Prostate gland (tissue), 2 donors: ENCODE measurements around the gene EXOC3L1. TPM values are rescaled to one million over a fixed set of nuclear protein-coding genes. Genes with fewer than 3 reads are reported as not detected.

Experiments used
- DNase-seq: peaks from one replicate; pipeline ENCODE4 v3.0.0-alpha.2; 2019; ENCODE audit warnings: low spot score
- H3K27ac ChIP-seq, 2 donors: fragments of 200-600 bp; sonication (generic); 2 replicates each; pipeline ENCODE4 v1.5.1; 2017 to 2019
- H3K27me3 ChIP-seq: fragments of 200-600 bp; sonication (generic); replicated peaks from 2 replicates; pipeline ENCODE4 v1.5.1; 2019; ENCODE audit not compliant: insufficient read depth
- H3K36me3 ChIP-seq, 2 donors: fragments of 200-600 bp; sonication (generic); 1 replicate in 1 of 2; 2 replicates in 1 of 2; pipeline versions ENCODE4 v1.5.1 to v1.8.1; 2017 to 2019
- H3K4me1 ChIP-seq: fragments of 200-600 bp; sonication (generic); replicated peaks from 2 replicates; pipeline ENCODE4 v1.5.1; 2019
- H3K4me3 ChIP-seq, 2 donors: fragments of 200-600 bp; sonication (generic); 2 replicates each; pipeline ENCODE4 v1.5.1; 2017 to 2019
- H3K9me3 ChIP-seq: fragments of 200-600 bp; sonication (generic); 2 replicates; pipeline ENCODE4 v1.5.1; 2017
- CTCF ChIP-seq, 4 experiments: fragments of 200-600 bp in 2 of 4; fragments of 450-650 bp in 2 of 4; sonication (generic) in 2 of 4; IDR thresholded peaks; 1 replicate in 3 of 4; 2 replicates in 1 of 4; pipeline ENCODE4 v1.5.1; 2016 to 2019; ENCODE audit warnings: antibody characterized with exemption in 4 of 4, mild to moderate bottlenecking in 2 of 4, moderate library complexity in 2 of 4
- POLR2A ChIP-seq: fragments of 450-650 bp; IDR thresholded peaks from one replicate; pipeline ENCODE4 v1.6.1; 2016; ENCODE audit warnings: antibody characterized with exemption, mild to moderate bottlenecking
- POLR2AphosphoS5 ChIP-seq: sonication (generic); formaldehyde crosslinking; IDR thresholded peaks from one replicate; pipeline ENCODE4 v1.6.1; 2017; ENCODE audit warnings: antibody characterized with exemption
- WGBS: methylation state at CpG from one replicate; pipeline ENCODE4 v1.1.5; 2018; 5-methylcytosine and 5-hydroxymethylcytosine counted together
- intact Hi-C: fragments of 100-400 bp; cut with DNase I; formaldehyde crosslinking; loops from one replicate; pipeline ENCODE4 v1.14.2; 2022
- total RNA-seq, 2 donors: library from RNA; depleted of rRNA; stranded (reverse); fragments of >200 nt; gene quantifications; one replicate each; pipeline ENCODE4 v1.1.0, GENCODE V29; 2016

The EXOC3L1 gene
- total RNA-seq, 2 donors from 2014 or later = 1.1 to 8.2 TPM

- Histone ChIP-seq H3K27me3 (no peaks in the 10 kb centered on the region), H3K36me3 (no peaks in the 10 kb centered on the region), H3K9me3 (no peaks in the 10 kb centered on the region), H3K27ac (no peak overlapping the region), H3K4me1 (peaks cover 16% of the 10 kb centered on the region), H3K4me3 (no peak overlapping the region)
- DNase-seq = no peak
- TF ChIP-seq POLR2A (no peak), CTCF (IDR thresholded peaks at IDR 0.05) (no peak), POLR2AphosphoS5 (no peak)
- intact Hi-C loops = no loop called here
- 54% methylated on average over 4 of the region's 5 CpGs for WGBS
These were observed 3.4 kb downstream of the EXOC3L1 start for GRCh38 chr16:67186550-67186950.

- Histone ChIP-seq H3K4me1 (peaks cover 14% of the 10 kb centered on the region), H3K27ac (no peak overlapping the region), H3K36me3 (no peaks in the 10 kb centered on the region), H3K9me3 (no peaks in the 10 kb centered on the region), H3K27me3 (no peaks in the 10 kb centered on the region), H3K4me3 (no peak overlapping the region)
- WGBS = 11% methylated on average over 12 of the region's 12 CpGs
- intact Hi-C loops = loop anchor here (2.0 kb wide), 1 partner anchor 209 kb away; no protein-coding TSS in a partner anchor
- TF ChIP-seq POLR2AphosphoS5 (no peak), CTCF (IDR thresholded peaks at IDR 0.05) (no peak), POLR2A (no peak)
- no peak for DNase-seq
These were observed 4.2 kb downstream of the EXOC3L1 start for GRCh38 chr16:67185651-67186134.

- peak; percentile 82 for TF ChIP-seq POLR2AphosphoS5
- TF ChIP-seq POLR2A = no peak
- peak; percentile 35 to 91 (median 88) for TF ChIP-seq CTCF (IDR thresholded peaks at IDR 0.05)
- peak; percentile 82 for DNase-seq
- Histone ChIP-seq H3K9me3 (no peaks in the 10 kb centered on the region), H3K27ac (no peak overlapping the region), H3K4me1 (peaks cover 14% of the 10 kb centered on the region), H3K36me3 (no peaks in the 10 kb centered on the region), H3K27me3 (no peaks in the 10 kb centered on the region), H3K4me3 (peak overlapping the region; percentile 70 to 82)
- WGBS = 15% methylated on average over 24 of the region's 43 CpGs
- intact Hi-C loops = loop anchor here (2.0 kb wide), 1 partner anchor 208 kb away; no protein-coding TSS in a partner anchor
These were observed 4.8 kb downstream of the EXOC3L1 start for GRCh38 chr16:67184995-67185650.

GRCh38 chr16:67184453-67184994 lies 5.4 kb downstream of the EXOC3L1 start:
- H3K36me3 ChIP-seq = no peaks in the 10 kb centered on the region
- intact Hi-C loops = loop anchor here (2.0 kb wide), 1 partner anchor 208 kb away; no protein-coding TSS in a partner anchor
- no peaks in the 10 kb centered on the region for H3K9me3 ChIP-seq
- TF ChIP-seq POLR2A (no peak), POLR2AphosphoS5 (no peak), CTCF (IDR thresholded peaks at IDR 0.05) (no peak)
- peak overlapping the region; percentile 70 to 82 for H3K4me3 ChIP-seq
- peak overlapping the region; percentile 98 for H3K27ac ChIP-seq
- H3K27me3 ChIP-seq = no peaks in the 10 kb centered on the region
- no peak for DNase-seq
- peaks cover 14% of the 10 kb centered on the region for H3K4me1 ChIP-seq
- WGBS = 3% methylated on average over 46 of the region's 59 CpGs
